ENCODE measurements around the gene OVCH2.

The OVCH2 gene

GRCh38 chr11:7639643-7640025 lies 66.6 kb downstream of the OVCH2 start:
- no peak for DNase-seq
